ENCODE measurements around the gene FAM83G.
A peak's percentile ranks its signal among the peaks of the same experiment; 100 is the strongest.

The FAM83G gene

GRCh38 chr17:19005137-19005773 lies 691 bp upstream of the FAM83G start:
- TF ChIP-seq CTCF (IDR thresholded peaks at IDR 0.05; ENCODE audit: low read depth, low read length, missing control alignments): no peak
- H3K4me3 ChIP-seq (replicated peaks; ENCODE audit: low read depth, low read length): peak overlapping the region; percentile 74
- DNase-seq (ENCODE audit: extremely low read depth, low read depth): no peak

GRCh38 chr17:19003543-19004420 lies 782 bp downstream of the FAM83G start:
- DNase-seq (ENCODE audit: extremely low read depth, low read depth): no peak
- H3K4me3 ChIP-seq (replicated peaks; ENCODE audit: low read depth, low read length): peak overlapping the region; percentile 74
- TF ChIP-seq CTCF (IDR thresholded peaks at IDR 0.05; ENCODE audit: low read depth, low read length, missing control alignments): no peak

- no peak for DNase-seq (ENCODE audit: extremely low read depth, low read depth)
- no peak for TF ChIP-seq CTCF (IDR thresholded peaks at IDR 0.05; ENCODE audit: low read depth, low read length, missing control alignments)
- peak overlapping the region; percentile 74 for H3K4me3 ChIP-seq (replicated peaks; ENCODE audit: low read depth, low read length)
Observed at GRCh38 chr17:19002805-19003542, 1.6 kb downstream of the FAM83G start.

- no peak for TF ChIP-seq CTCF (IDR thresholded peaks at IDR 0.05; ENCODE audit: low read depth, low read length, missing control alignments)
- H3K4me3 ChIP-seq (replicated peaks; ENCODE audit: low read depth, low read length): peak overlapping the region; percentile 74
Observed at GRCh38 chr17:19001907-19002590, 2.5 kb downstream of the FAM83G start.

GRCh38 chr17:19000531-19001325 lies 3.8 kb downstream of the FAM83G start:
- TF ChIP-seq CTCF (IDR thresholded peaks at IDR 0.05; ENCODE audit: low read depth, low read length, missing control alignments): no peak
- H3K4me3 ChIP-seq (replicated peaks; ENCODE audit: low read depth, low read length): no peak overlapping the region; the same call in 1 of the 2 replicates
- DNase-seq (ENCODE audit: extremely low read depth, low read depth): no peak

More at GRCh38 chr17:19001907-19002590, 2.5 kb downstream of the FAM83G start:
- DNase-seq (ENCODE audit: extremely low read depth, low read depth): no peak
